Measurements from ENCODE around the gene OR10C1. TPM values are rescaled to one million over a fixed set of nuclear protein-coding genes. Genes with fewer than 3 reads are reported as not detected.

Gene OR10C1
- total RNA-seq, 2 donors from 2014 or later = not detected

DNA sequence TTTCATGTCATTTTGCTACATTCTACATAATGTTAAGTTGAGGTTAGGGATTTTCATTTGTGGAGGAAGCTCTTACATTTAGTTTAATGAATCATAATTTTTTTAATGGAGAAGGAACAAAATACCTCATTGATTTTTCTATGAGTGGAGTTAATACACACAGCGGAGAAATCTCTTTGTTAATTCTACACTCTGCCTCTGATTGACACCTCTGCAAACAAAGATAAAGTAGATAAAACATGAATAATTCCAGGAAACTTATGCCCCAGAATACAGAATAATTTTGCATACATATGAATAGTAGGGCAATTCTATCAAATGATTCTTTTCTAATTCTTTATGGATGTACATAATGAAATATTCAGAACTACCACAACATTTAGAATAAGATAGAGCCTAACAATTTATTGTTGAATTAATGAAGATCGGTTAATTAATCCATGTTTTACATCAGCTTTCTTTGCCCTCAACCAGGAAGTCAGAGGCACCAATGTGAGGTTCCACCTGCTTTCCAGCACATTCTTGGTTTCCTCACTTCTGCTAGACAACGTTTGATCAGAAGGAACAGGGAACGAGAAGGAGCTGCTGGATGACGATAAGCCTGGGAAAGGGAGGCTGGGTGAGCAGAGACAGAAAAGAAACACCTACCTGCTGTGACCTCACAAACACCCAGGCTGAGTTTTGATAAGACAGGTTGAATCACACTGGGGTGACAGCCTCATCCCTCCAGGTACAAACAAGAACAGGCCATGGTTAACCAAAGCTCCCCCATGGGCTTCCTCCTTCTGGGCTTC is 22.1 kb downstream of the OR10C1 start:
- Histone ChIP-seq H3K36me3 (ENCODE audit: control insufficient read depth, insufficient read depth, low read length) (no peaks in the 10 kb centered on the region), H3K27ac (ENCODE audit: low read depth, low read length) (no peak overlapping the region), H3K4me3 (ENCODE audit: low read length) (no peak overlapping the region), H3K9ac (ENCODE audit: extremely low read depth, low read length, poor library complexity, severe bottlenecking) (no peak overlapping the region), H3K27me3 (ENCODE audit: control insufficient read depth, insufficient read depth, low read length, poor library complexity, severe bottlenecking) (no peaks in the 10 kb centered on the region), H3K4me1 (ENCODE audit: control insufficient read depth, insufficient read depth, low read length) (no peaks in the 10 kb centered on the region), H3K9me3 (ENCODE audit: control insufficient read depth, low read length) (no peaks in the 10 kb centered on the region)
- no peak for DNase-seq
- 60 to 84% methylated on average over 3 to 5 of the region's 5 CpGs for WGBS, 2 experiments (ENCODE audit: insufficient coverage in 1 of 2, insufficient read length in 1 of 2)
- no peak overlapping the region for H3K4me3 Mint-ChIP-seq
- H3K27ac Mint-ChIP-seq = no peak overlapping the region
- no peaks in the 10 kb centered on the region for H3K4me1 Mint-ChIP-seq
- TF ChIP-seq, protein P1, sequence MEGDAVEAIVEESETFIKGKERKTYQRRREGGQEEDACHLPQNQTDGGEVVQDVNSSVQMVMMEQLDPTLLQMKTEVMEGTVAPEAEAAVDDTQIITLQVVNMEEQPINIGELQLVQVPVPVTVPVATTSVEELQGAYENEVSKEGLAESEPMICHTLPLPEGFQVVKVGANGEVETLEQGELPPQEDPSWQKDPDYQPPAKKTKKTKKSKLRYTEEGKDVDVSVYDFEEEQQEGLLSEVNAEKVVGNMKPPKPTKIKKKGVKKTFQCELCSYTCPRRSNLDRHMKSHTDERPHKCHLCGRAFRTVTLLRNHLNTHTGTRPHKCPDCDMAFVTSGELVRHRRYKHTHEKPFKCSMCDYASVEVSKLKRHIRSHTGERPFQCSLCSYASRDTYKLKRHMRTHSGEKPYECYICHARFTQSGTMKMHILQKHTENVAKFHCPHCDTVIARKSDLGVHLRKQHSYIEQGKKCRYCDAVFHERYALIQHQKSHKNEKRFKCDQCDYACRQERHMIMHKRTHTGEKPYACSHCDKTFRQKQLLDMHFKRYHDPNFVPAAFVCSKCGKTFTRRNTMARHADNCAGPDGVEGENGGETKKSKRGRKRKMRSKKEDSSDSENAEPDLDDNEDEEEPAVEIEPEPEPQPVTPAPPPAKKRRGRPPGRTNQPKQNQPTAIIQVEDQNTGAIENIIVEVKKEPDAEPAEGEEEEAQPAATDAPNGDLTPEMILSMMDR (conservative IDR thresholded peaks at IDR 0.05) = no peak
- H3K36me3 Mint-ChIP-seq (ENCODE audit: low read depth) = no peaks in the 10 kb centered on the region
- H3K9me3 Mint-ChIP-seq = no peaks in the 10 kb centered on the region
- H3K27me3 Mint-ChIP-seq (ENCODE audit: insufficient read depth) = no peaks in the 10 kb centered on the region

DNA sequence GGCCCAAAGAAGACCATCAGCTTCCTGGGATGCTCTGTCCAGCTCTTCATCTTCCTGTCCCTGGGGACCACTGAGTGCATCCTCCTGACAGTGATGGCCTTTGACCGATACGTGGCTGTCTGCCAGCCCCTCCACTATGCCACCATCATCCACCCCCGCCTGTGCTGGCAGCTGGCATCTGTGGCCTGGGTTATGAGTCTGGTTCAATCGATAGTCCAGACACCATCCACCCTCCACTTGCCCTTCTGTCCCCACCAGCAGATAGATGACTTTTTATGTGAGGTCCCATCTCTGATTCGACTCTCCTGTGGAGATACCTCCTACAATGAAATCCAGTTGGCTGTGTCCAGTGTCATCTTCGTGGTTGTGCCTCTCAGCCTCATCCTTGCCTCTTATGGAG is 22.9 kb downstream of the OR10C1 start:
- Histone ChIP-seq H3K27ac (ENCODE audit: low read depth, low read length) (no peak overlapping the region), H3K4me1 (ENCODE audit: control insufficient read depth, insufficient read depth, low read length) (no peaks in the 10 kb centered on the region), H3K9ac (ENCODE audit: extremely low read depth, low read length, poor library complexity, severe bottlenecking) (no peak overlapping the region), H3K9me3 (ENCODE audit: control insufficient read depth, low read length) (no peaks in the 10 kb centered on the region), H3K27me3 (ENCODE audit: control insufficient read depth, insufficient read depth, low read length, poor library complexity, severe bottlenecking) (no peaks in the 10 kb centered on the region), H3K4me3 (ENCODE audit: low read length) (no peak overlapping the region), H3K36me3 (ENCODE audit: control insufficient read depth, insufficient read depth, low read length) (no peaks in the 10 kb centered on the region)
- Mint-ChIP-seq H3K27me3 (ENCODE audit: insufficient read depth) (no peaks in the 10 kb centered on the region), H3K36me3 (ENCODE audit: low read depth) (no peaks in the 10 kb centered on the region), H3K4me1 (no peaks in the 10 kb centered on the region), H3K9me3 (no peaks in the 10 kb centered on the region), H3K4me3 (no peak overlapping the region), H3K27ac (no peak overlapping the region)
- TF ChIP-seq, protein P1 (conservative IDR thresholded peaks at IDR 0.05) = no peak
- DNase-seq = no peak
- 89 to 91% methylated on average over 3 to 6 of the region's 6 CpGs for WGBS, 2 experiments (ENCODE audit: insufficient coverage in 1 of 2, insufficient read length in 1 of 2)

GRCh38 chr6:29465279-29465678 is 26.2 kb downstream of the OR10C1 start:
- Histone ChIP-seq H3K4me1 (ENCODE audit: control insufficient read depth, insufficient read depth, low read length) (no peaks in the 10 kb centered on the region), H3K4me3 (ENCODE audit: low read length) (no peak overlapping the region), H3K27ac (ENCODE audit: low read depth, low read length) (no peak overlapping the region), H3K9me3 (ENCODE audit: control insufficient read depth, low read length) (no peaks in the 10 kb centered on the region), H3K9ac (ENCODE audit: extremely low read depth, low read length, poor library complexity, severe bottlenecking) (no peak overlapping the region), H3K27me3 (ENCODE audit: control insufficient read depth, insufficient read depth, low read length, poor library complexity, severe bottlenecking) (no peaks in the 10 kb centered on the region), H3K36me3 (ENCODE audit: control insufficient read depth, insufficient read depth, low read length) (no peaks in the 10 kb centered on the region)
- 71 to 93% methylated on average over 1 to 2 of the region's 2 CpGs for WGBS, 2 experiments (ENCODE audit: insufficient coverage in 1 of 2, insufficient read length in 1 of 2)
- Mint-ChIP-seq H3K36me3 (ENCODE audit: low read depth) (no peaks in the 10 kb centered on the region), H3K27ac (no peak overlapping the region), H3K27me3 (ENCODE audit: insufficient read depth) (no peaks in the 10 kb centered on the region), H3K4me1 (no peaks in the 10 kb centered on the region), H3K4me3 (no peak overlapping the region), H3K9me3 (no peaks in the 10 kb centered on the region)
- TF ChIP-seq, protein P1 (conservative IDR thresholded peaks at IDR 0.05) = no peak
- no peak for DNase-seq

Measured in endodermal cell (in vitro differentiated cells).